H1 (cell line): ENCODE results near the gene CDRT4. TPM values are rescaled to one million over a fixed set of nuclear protein-coding genes. Genes with fewer than 3 reads are reported as not detected.

ENCODE experiments used
- CTCF ChIA-PET: fragments of 300-600 bp; sonication (Branson Sonifier 250); formaldehyde crosslinking; loops from one replicate; lab custom pipeline; 2021; ENCODE audit not compliant: partially characterized antibody; lab: Charles Lee
- POLR2A ChIA-PET: fragments of 300-600 bp; sonication (Branson Sonifier 250); formaldehyde crosslinking; loops from one replicate; lab custom pipeline; 2021; ENCODE audit warnings: inconsistent platforms; ENCODE audit not compliant: partially characterized antibody; lab: Charles Lee
- DNase-seq, 2 experiments: peaks; one replicate each; pipeline versions ENCODE4 v3.0.0 to v3.0.0-alpha.2; 2010 to 2022; ENCODE audit warnings: low spot score in 2 of 2, low read depth in 1 of 2, mixed read lengths in 1 of 2
- FAIRE-seq: peaks from 2 replicates; lab custom pipeline; 2011; peaks lifted over from hg19 to GRCh38; lab: Jason Lieb, UNC
- H2AFZ ChIP-seq: 2 replicates; pipeline ENCODE4 v1.8.1; 2012; ENCODE audit warnings: low read length, inconsistent platforms
- H2AK5ac ChIP-seq: 2 replicates; pipeline ENCODE4 v1.6.1; 2013; ENCODE audit warnings: low read depth, low read length
- H2BK120ac ChIP-seq: replicated peaks from 2 replicates; pipeline ENCODE3; 2013; ENCODE audit warnings: low read depth, low read length, inconsistent platforms
- H2BK12ac ChIP-seq: 2 replicates; pipeline ENCODE4 v1.6.1; 2013; ENCODE audit warnings: low read depth, low read length
- H2BK15ac ChIP-seq: 2 replicates; pipeline ENCODE4 v1.6.1; 2013; ENCODE audit warnings: low read length
- H2BK20ac ChIP-seq: 2 replicates; pipeline ENCODE4 v1.6.1; 2013; ENCODE audit warnings: low read length
- H2BK5ac ChIP-seq: 2 replicates; pipeline ENCODE4 v1.6.1; 2013; ENCODE audit warnings: low read depth, low read length
- H3K14ac ChIP-seq: 2 replicates; pipeline ENCODE4 v1.6.1; 2013; ENCODE audit warnings: inconsistent platforms; ENCODE audit not compliant: insufficient read length
- H3K18ac ChIP-seq: 2 replicates; pipeline ENCODE4 v1.6.1; 2013; ENCODE audit warnings: low read length; ENCODE audit errors: extremely low read depth
- H3K23ac ChIP-seq: 2 replicates; pipeline ENCODE4 v1.6.1; 2013; ENCODE audit warnings: inconsistent platforms; ENCODE audit not compliant: insufficient read length
- H3K23me2 ChIP-seq: 2 replicates; pipeline ENCODE4 v1.6.1; 2013; ENCODE audit warnings: low read depth, low read length
- H3K27ac ChIP-seq: 2 replicates; pipeline ENCODE4 v1.6.1; 2011; ENCODE audit warnings: low read depth, low read length, inconsistent platforms
- H3K27me3 ChIP-seq, 4 experiments: replicated peaks in 1 of 4; 1 replicate in 1 of 4; 2 replicates in 3 of 4; pipeline versions ENCODE4 v1.6.1 to v1.8.1; 2011 to 2013; ENCODE audit warnings: low read length in 3 of 4, mild to moderate bottlenecking in 3 of 4, inconsistent platforms in 2 of 4, mixed read lengths in 2 of 4, moderate library complexity in 1 of 4; ENCODE audit not compliant: control insufficient read depth in 3 of 4, insufficient read depth in 3 of 4; ENCODE audit errors: extremely low read depth in 1 of 4
- H3K36me3 ChIP-seq, 4 experiments: 2 replicates each; pipeline versions ENCODE4 v1.6.1 to v1.8.1; 2011 to 2013; ENCODE audit warnings: mild to moderate bottlenecking in 4 of 4, low read length in 3 of 4, moderate library complexity in 2 of 4, control low read depth in 1 of 4, inconsistent platforms in 1 of 4; ENCODE audit not compliant: insufficient read depth in 4 of 4, control insufficient read depth in 2 of 4
- H3K4ac ChIP-seq: replicated peaks from 2 replicates; pipeline ENCODE3; 2013; ENCODE audit warnings: low read length, low read depth, mixed read lengths, inconsistent platforms; ENCODE audit not compliant: insufficient read length
- H3K4me1 ChIP-seq, 4 experiments: replicated peaks in 1 of 4; 1 replicate in 1 of 4; 2 replicates in 3 of 4; pipeline versions ENCODE4 v1.6.1 to v1.8.1; 2011 to 2013; ENCODE audit warnings: low read length in 3 of 4, inconsistent platforms in 2 of 4, mixed read lengths in 1 of 4; ENCODE audit not compliant: insufficient read depth in 4 of 4, control insufficient read depth in 3 of 4
- H3K4me2 ChIP-seq, 2 experiments: 2 replicates each; pipeline versions ENCODE4 v1.6.1 to v1.8.1; 2011 to 2013; ENCODE audit warnings: low read depth in 2 of 2, low read length in 2 of 2, control low read depth in 1 of 2, inconsistent platforms in 1 of 2, mild to moderate bottlenecking in 1 of 2; ENCODE audit not compliant: insufficient read depth in 1 of 2
- H3K4me3 ChIP-seq, 4 experiments: fragments of 200-600, 300-600 bp in 1 of 4; sonication (generic), shearing (Covaris generic), sonication (Bioruptor Twin) in 1 of 4; 2 replicates each; pipeline versions ENCODE4 v1.5.1 to v1.8.1; 2011 to 2016; ENCODE audit warnings: low read length in 4 of 4, low read depth in 3 of 4, control low read depth in 2 of 4, inconsistent platforms in 2 of 4, mild to moderate bottlenecking in 2 of 4, mixed read lengths in 1 of 4, moderate library complexity in 1 of 4; ENCODE audit not compliant: insufficient read depth in 2 of 4; ENCODE audit errors: extremely low read depth in 1 of 4
- H3K56ac ChIP-seq: replicated peaks from 2 replicates; pipeline ENCODE3; 2013; ENCODE audit warnings: low read depth, mild to moderate bottlenecking, mixed read lengths, low read length, inconsistent platforms; ENCODE audit not compliant: insufficient read length
- H3K79me1 ChIP-seq: 2 replicates; pipeline ENCODE4 v1.6.1; 2013; ENCODE audit warnings: low read depth, low read length, control low read depth
- H3K79me2 ChIP-seq, 2 experiments: 2 replicates each; pipeline versions ENCODE4 v1.6.1 to v1.8.1; 2012 to 2013; ENCODE audit warnings: low read length in 2 of 2, mild to moderate bottlenecking in 2 of 2, inconsistent platforms in 1 of 2; ENCODE audit not compliant: insufficient read depth in 2 of 2, control insufficient read depth in 1 of 2
- H3K9ac ChIP-seq, 4 experiments: replicated peaks in 1 of 4; 1 replicate in 1 of 4; 2 replicates in 3 of 4; pipeline versions ENCODE4 v1.6.1 to v1.8.1; 2011 to 2013; ENCODE audit warnings: low read depth in 3 of 4, low read length in 3 of 4, control low read depth in 2 of 4, mild to moderate bottlenecking in 2 of 4, moderate library complexity in 2 of 4, inconsistent platforms in 1 of 4; ENCODE audit errors: extremely low read depth in 1 of 4
- H3K9me3 ChIP-seq, 2 experiments: 2 replicates each; pipeline versions ENCODE4 v1.6.1 to v1.8.1; 2012 to 2013; ENCODE audit warnings: mild to moderate bottlenecking in 2 of 2, moderate library complexity in 2 of 2, control low read depth in 1 of 2, inconsistent platforms in 1 of 2, low read depth in 1 of 2, low read length in 1 of 2, mixed read lengths in 1 of 2; ENCODE audit not compliant: insufficient read depth in 2 of 2
- H4K20me1 ChIP-seq, 2 experiments: replicated peaks in 1 of 2; 2 replicates each; pipeline versions ENCODE3 to v1.8.1; 2011 to 2013; ENCODE audit warnings: inconsistent platforms in 2 of 2, low read length in 2 of 2, mild to moderate bottlenecking in 1 of 2; ENCODE audit not compliant: insufficient read depth in 2 of 2, control insufficient read depth in 1 of 2
- H4K5ac ChIP-seq: 2 replicates; pipeline ENCODE4 v1.6.1; 2013; ENCODE audit warnings: low read length, low read depth, mixed read lengths, inconsistent platforms; ENCODE audit not compliant: insufficient read length
- H4K8ac ChIP-seq: 2 replicates; pipeline ENCODE4 v1.8.0; 2013; ENCODE audit warnings: mild to moderate bottlenecking, moderate library complexity, low read length, inconsistent platforms; ENCODE audit not compliant: insufficient read depth; ENCODE audit errors: extremely low read depth
- H4K91ac ChIP-seq: replicated peaks from 2 replicates; pipeline ENCODE3; 2013; ENCODE audit warnings: low read length, mixed read lengths, inconsistent platforms; ENCODE audit not compliant: insufficient read length
- ATF2 ChIP-seq: IDR thresholded peaks from 2 replicates; pipeline ENCODE4 v1.6.1; 2012; ENCODE audit warnings: low read length, inconsistent platforms
- BACH1 ChIP-seq: IDR thresholded peaks from 2 replicates; pipeline ENCODE4 v1.6.1; 2012; ENCODE audit warnings: low read length, improper control_type of control experiment
- BRCA1 ChIP-seq: IDR thresholded peaks from 2 replicates; pipeline ENCODE4 v1.6.1; 2012; ENCODE audit warnings: low read depth, low read length, improper control_type of control experiment
- CHD2 ChIP-seq: IDR thresholded peaks from 2 replicates; pipeline ENCODE4 v1.6.1; 2012; ENCODE audit warnings: low read length, improper control_type of control experiment
- FOSL1 ChIP-seq: IDR thresholded peaks from 2 replicates; pipeline ENCODE4 v1.6.1; 2011; ENCODE audit warnings: mild to moderate bottlenecking, low read depth, low read length, moderate library complexity; ENCODE audit not compliant: insufficient read depth
- KDM5A ChIP-seq: fragments of 200-600 bp; IDR thresholded peaks from 2 replicates; pipeline ENCODE4 v1.7.1; 2012; ENCODE audit warnings: mild to moderate bottlenecking, low read length, inconsistent platforms, mixed read lengths
- PHF8 ChIP-seq: fragments of 200-600 bp; sonication (generic); conservative IDR thresholded peaks from 2 replicates; pipeline ENCODE4 v1.7.1; 2012; ENCODE audit warnings: low read depth, mild to moderate bottlenecking, inconsistent platforms, low read length, moderate library complexity
- POU5F1 ChIP-seq: IDR thresholded peaks from 2 replicates; pipeline ENCODE4 v1.6.1; 2011; ENCODE audit warnings: low read depth, mild to moderate bottlenecking, low read length, moderate library complexity
- RXRA ChIP-seq: IDR thresholded peaks from 2 replicates; pipeline ENCODE4 v1.6.1; 2011; ENCODE audit warnings: low read depth, mild to moderate bottlenecking, low read length, moderate library complexity; ENCODE audit not compliant: insufficient read depth
- SP1 ChIP-seq: IDR thresholded peaks from 2 replicates; pipeline ENCODE4 v1.6.1; 2011; ENCODE audit warnings: low read depth, low read length
- SP2 ChIP-seq: IDR thresholded peaks from 2 replicates; pipeline ENCODE4 v1.6.1; 2012; ENCODE audit warnings: mild to moderate bottlenecking, low read length, inconsistent platforms
- SP4 ChIP-seq: IDR thresholded peaks from 2 replicates; pipeline ENCODE4 v1.6.1; 2012; ENCODE audit warnings: low read length, inconsistent platforms
- TAF1 ChIP-seq: IDR thresholded peaks from 2 replicates; pipeline ENCODE4 v1.6.1; 2011; ENCODE audit warnings: mild to moderate bottlenecking, low read depth, low read length
- TCF12 ChIP-seq: IDR thresholded peaks from 2 replicates; pipeline ENCODE4 v1.6.1; 2011; ENCODE audit warnings: low read depth, mild to moderate bottlenecking, low read length
- WGBS, 2 experiments: shearing (Covaris generic) in 1 of 2; methylation state at CpG; one replicate each; pipeline versions ENCODE4 v1.1.6 to v1.1.7; 2013 to 2015; ENCODE audit warnings: low lambda C conversion rate in 2 of 2, mixed read lengths in 2 of 2, inconsistent platforms in 1 of 2, low coverage in 1 of 2, missing lambda C conversion rate in 1 of 2; ENCODE audit not compliant: insufficient replicate concordance in 2 of 2, insufficient coverage in 1 of 2, insufficient read length in 1 of 2; ENCODE audit errors: extremely low coverage in 1 of 2, missing lambda C conversion rate in 1 of 2; 5-methylcytosine and 5-hydroxymethylcytosine counted together
- polyA plus RNA-seq, 7 experiments: library from polyadenylated mRNA; depleted of rRNA in 3 of 7; stranded (reverse) in 5 of 7; unstranded in 2 of 7; fragments of >200 nt in 5 of 7; fragments of 200-250 nt in 2 of 7; gene quantifications; 1 replicate in 5 of 7; 2 replicates in 1 of 7; 4 replicates in 1 of 7; pipeline versions ENCODE4 v1.2.1 to v1.2.3, GENCODE V29; 2011 to 2013; ENCODE audit warnings: missing spikeins in 2 of 7, mixed read lengths in 2 of 7
- total RNA-seq: library from RNA; stranded (reverse); fragmentation: NEBNext Ultra II Directional; extraction: Animal tissue kit (Norgen Biotek cat#: 25700); gene quantifications from 2 replicates; pipeline ENCODE4 v1.2.1, GENCODE V29; 2021

CDRT4 gene
- total and polyA plus RNA-seq, 2 of the 8 experiments (the other 6 are each of a cell fraction or from before 2014, with no cell fraction given) = 2.6 to 5.6 TPM

DNA sequence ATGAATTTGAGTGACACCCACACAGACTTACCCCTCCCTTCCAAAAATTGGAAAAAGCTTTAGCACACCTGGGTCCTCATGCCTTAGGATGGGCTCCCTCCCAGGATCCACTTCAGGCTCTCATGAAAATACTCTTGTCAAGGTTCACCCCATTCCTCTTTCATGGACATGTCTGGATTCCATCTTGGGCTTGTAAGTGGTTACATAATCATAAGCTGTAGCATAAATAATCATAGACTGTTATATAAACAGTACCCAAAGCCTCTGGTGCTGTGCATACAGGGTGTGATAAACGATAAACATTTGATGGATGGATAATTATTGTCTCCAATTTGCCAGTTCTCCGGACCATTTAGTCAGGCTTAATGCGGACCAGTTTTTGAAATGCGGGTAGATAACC lies 72.3 kb downstream of the CDRT4 start:
- Histone ChIP-seq H3K27ac (no peak overlapping the region), H2BK120ac (no peak overlapping the region), H2BK12ac (no peak overlapping the region), H3K4me3 (no peak overlapping the region), H3K4me1 (no peaks in the 10 kb centered on the region), H4K20me1 (no peaks in the 10 kb centered on the region), H4K8ac (no peak overlapping the region), H3K9me3 (no peaks in the 10 kb centered on the region), H3K23ac (no peak overlapping the region), H3K79me1 (no peaks in the 10 kb centered on the region), H3K18ac (no peak overlapping the region), H3K27me3 (no peaks in the 10 kb centered on the region; a peak in 1 of 7 replicates), H3K4ac (no peak overlapping the region), H3K9ac (no peak overlapping the region), H2BK20ac (no peak overlapping the region), H3K14ac (no peak overlapping the region), H2BK5ac (no peak overlapping the region), H2BK15ac (no peak overlapping the region), H3K79me2 (no peaks in the 10 kb centered on the region), H3K4me2 (no peak overlapping the region), H3K23me2 (no peaks in the 10 kb centered on the region), H4K5ac (no peak overlapping the region), H4K91ac (no peak overlapping the region), H3K56ac (no peak overlapping the region), H3K36me3 (no peaks in the 10 kb centered on the region), H2AFZ (no peak overlapping the region), H2AK5ac (no peak overlapping the region)
- FAIRE-seq (no peak), DNase-seq (no peak)
- 62% methylated on average over 4 of the region's 4 CpGs; no CpG with 5 or more reads in 1 of the 2 experiments for WGBS, 2 experiments
- CTCF ChIA-PET = interaction anchor here (1.5 kb wide), 1 partner anchor 108 kb away, joined by 3 read pairs; no protein-coding TSS in a partner anchor
- POLR2A ChIA-PET = interaction anchor here (0.7 kb wide), 1 partner anchor 57 kb away, joined by 3 read pairs; no protein-coding TSS in a partner anchor
- TF ChIP-seq CHD2 = no peak
- no peak for TF ChIP-seq TAF1
- TF ChIP-seq ATF2 = no peak
- no peak for TF ChIP-seq KDM5A
- no peak for TF ChIP-seq RXRA
- no peak for TF ChIP-seq POU5F1
- TF ChIP-seq TCF12 = no peak
- TF ChIP-seq SP2 = no peak
- TF ChIP-seq FOSL1 = no peak
- TF ChIP-seq SP1 = no peak
- no peak for TF ChIP-seq SP4
- no peak for TF ChIP-seq BRCA1
- no peak for TF ChIP-seq PHF8
- no peak for TF ChIP-seq BACH1
